Right lobe of liver (tissue), 6 donors: Measurements from ENCODE around the gene SPATA21. TPM values are rescaled to one million over a fixed set of nuclear protein-coding genes. Genes with fewer than 3 reads are reported as not detected.

Experiments
- ATAC-seq, 4 donors: fragments of 200-7000 bp; cut with Tn5 transposase; one replicate each; pipeline ENCODE4 v1.9.1; 2020; ENCODE audit warnings: mild to moderate bottlenecking in 4 of 4, moderate library complexity in 4 of 4
- DNase-seq, 3 donors: peaks; one replicate each; pipeline ENCODE4 v3.0.0-alpha.2; 2020
- H3K27ac ChIP-seq, 3 donors: fragments of 200-600 bp; one replicate each; pipeline ENCODE4 v1.8.0; 2022
- H3K27me3 ChIP-seq, 2 donors: fragments of 200-600 bp; one replicate each; pipeline ENCODE4 v1.8.0; 2022
- H3K36me3 ChIP-seq, 4 donors: fragments of 200-600 bp; sonication (generic) in 1 of 4; one replicate each; pipeline versions ENCODE4 v1.5.1 to v1.8.0; 2017 to 2022; ENCODE audit warnings: control low read depth in 1 of 4
- H3K4me1 ChIP-seq, 4 donors: fragments of 200-600 bp; sonication (generic) in 1 of 4; one replicate each; pipeline versions ENCODE4 v1.5.1 to v1.8.0; 2017 to 2022; ENCODE audit warnings: control low read depth in 1 of 4
- H3K4me3 ChIP-seq, 3 donors: fragments of 200-600 bp; one replicate each; pipeline ENCODE4 v1.8.0; 2022
- H3K9me3 ChIP-seq, 4 donors: fragments of 200-600 bp; sonication (generic) in 1 of 4; one replicate each; pipeline versions ENCODE4 v1.5.1 to v1.8.0; 2017 to 2022; ENCODE audit warnings: control low read depth in 1 of 4
- POLR2A ChIP-seq: fragments of 450-650 bp; IDR thresholded peaks from one replicate; pipeline ENCODE4 v1.6.1; 2017; ENCODE audit warnings: antibody characterized with exemption, mild to moderate bottlenecking
- WGBS: methylation state at CpG from one replicate; pipeline ENCODE4 v1.1.6; 2018; ENCODE audit warnings: low coverage, low lambda C conversion rate; ENCODE audit not compliant: insufficient coverage; ENCODE audit errors: missing lambda C conversion rate; 5-methylcytosine and 5-hydroxymethylcytosine counted together
- intact Hi-C, 2 donors: fragments of 100-400 bp; cut with DNase I; formaldehyde crosslinking; loops; one replicate each; pipeline versions ENCODE4 v1.11.2 to v1.14.1; 2022
- total RNA-seq, 6 experiments: library from RNA; depleted of rRNA in 2 of 6; stranded (reverse); fragments of >200 nt in 2 of 6; fragmentation: NEBNext Ultra II Directional in 3 of 6; extraction: Animal tissue kit (Norgen Biotek cat#: 25700) in 3 of 6; gene quantifications; one replicate each; pipeline versions ENCODE4 v1.1.0 to v1.2.4, GENCODE V29; 2016 to 2023
- TF ChIP-seq, protein P1 (sequence below), 4 donors: fragments of 200-600 bp in 3 of 4; fragments of 450-650 bp in 1 of 4; IDR thresholded peaks; one replicate each; pipeline versions ENCODE4 v1.5.1 to v1.8.0; 2016 to 2022; ENCODE audit warnings: antibody characterized with exemption in 4 of 4, mild to moderate bottlenecking in 2 of 4
- donor health status: DM: no; HTN: yes; CAD: no.
- donor health status: DM: no; HTN: no; CAD: no.
- donor health status: DM: no; HTN: no; CAD: no.
- donor health status: DM: no; HTN: yes; CAD: no.
- donor health status: DM: no; HTN: yes; CAD: no.

The SPATA21 gene
- total RNA-seq, 6 experiments from 2014 or later = 1.6 to 1.8 TPM; not detected in 4

- Histone ChIP-seq H3K4me3 (no peak overlapping the region), H3K27me3 (no peaks in the 10 kb centered on the region), H3K27ac (no peak overlapping the region), H3K4me1 (no peaks in the 10 kb centered on the region), H3K9me3 (no peaks in the 10 kb centered on the region), H3K36me3 (peaks cover 0 to 68% (median 27%) of the 10 kb centered on the region in 4 donors)
- TF ChIP-seq, protein P1, sequence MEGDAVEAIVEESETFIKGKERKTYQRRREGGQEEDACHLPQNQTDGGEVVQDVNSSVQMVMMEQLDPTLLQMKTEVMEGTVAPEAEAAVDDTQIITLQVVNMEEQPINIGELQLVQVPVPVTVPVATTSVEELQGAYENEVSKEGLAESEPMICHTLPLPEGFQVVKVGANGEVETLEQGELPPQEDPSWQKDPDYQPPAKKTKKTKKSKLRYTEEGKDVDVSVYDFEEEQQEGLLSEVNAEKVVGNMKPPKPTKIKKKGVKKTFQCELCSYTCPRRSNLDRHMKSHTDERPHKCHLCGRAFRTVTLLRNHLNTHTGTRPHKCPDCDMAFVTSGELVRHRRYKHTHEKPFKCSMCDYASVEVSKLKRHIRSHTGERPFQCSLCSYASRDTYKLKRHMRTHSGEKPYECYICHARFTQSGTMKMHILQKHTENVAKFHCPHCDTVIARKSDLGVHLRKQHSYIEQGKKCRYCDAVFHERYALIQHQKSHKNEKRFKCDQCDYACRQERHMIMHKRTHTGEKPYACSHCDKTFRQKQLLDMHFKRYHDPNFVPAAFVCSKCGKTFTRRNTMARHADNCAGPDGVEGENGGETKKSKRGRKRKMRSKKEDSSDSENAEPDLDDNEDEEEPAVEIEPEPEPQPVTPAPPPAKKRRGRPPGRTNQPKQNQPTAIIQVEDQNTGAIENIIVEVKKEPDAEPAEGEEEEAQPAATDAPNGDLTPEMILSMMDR (IDR thresholded peaks at IDR 0.05) = no peak
- TF ChIP-seq POLR2A = no peak
- WGBS = 100% methylated on average over 3 of the region's 5 CpGs
- ATAC-seq (no peak), DNase-seq (no peak)
- intact Hi-C loops = no loop called here
These were observed 12.4 kb upstream of the SPATA21 start for GRCh38 chr1:16449666-16450065.

DNA sequence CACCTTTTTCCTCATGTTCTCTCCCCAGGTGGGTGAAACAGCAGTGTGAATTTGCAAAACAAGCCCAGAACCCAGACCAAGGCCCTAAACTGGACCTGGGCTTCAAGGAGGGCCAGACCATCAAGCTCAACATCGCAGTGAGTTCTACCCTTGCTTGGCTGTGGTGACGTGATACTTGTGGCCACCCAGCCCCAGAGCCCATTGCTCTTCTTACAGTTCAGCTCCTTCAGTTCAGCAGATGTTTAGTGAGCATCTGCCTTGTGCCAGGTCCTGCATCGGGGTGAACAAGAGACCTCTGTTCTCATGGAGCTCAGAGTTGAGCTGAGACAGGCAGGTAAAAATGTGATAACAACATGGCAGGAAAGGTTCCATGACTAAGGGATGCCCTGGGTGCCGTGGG, 11.8 kb upstream of the SPATA21 start:
- no peaks in the 10 kb centered on the region for H3K9me3 ChIP-seq
- ATAC-seq = no peak
- intact Hi-C loops = no loop called here
- H3K4me3 ChIP-seq = no peak overlapping the region
- H3K27me3 ChIP-seq = no peaks in the 10 kb centered on the region
- no peak overlapping the region for H3K27ac ChIP-seq
- 100% methylated on average over 4 of the region's 4 CpGs for WGBS
- H3K4me1 ChIP-seq = no peaks in the 10 kb centered on the region
- peaks cover 0 to 69% (median 28%) of the 10 kb centered on the region in 4 donors for H3K36me3 ChIP-seq
- DNase-seq = no peak
- TF ChIP-seq POLR2A = no peak
- TF ChIP-seq, protein P1 (IDR thresholded peaks at IDR 0.05) = no peak

GRCh38 chr1:16447641-16448040, 10.4 kb upstream of the SPATA21 start:
- no peaks in the 10 kb centered on the region for H3K27me3 ChIP-seq
- H3K27ac ChIP-seq = no peak overlapping the region
- no peak for TF ChIP-seq POLR2A
- TF ChIP-seq, protein P1 (IDR thresholded peaks at IDR 0.05) = no peak
- 88% methylated on average over 8 of the region's 9 CpGs for WGBS
- DNase-seq = no peak
- no peaks in the 10 kb centered on the region for H3K4me1 ChIP-seq
- no peak overlapping the region for H3K4me3 ChIP-seq
- H3K36me3 ChIP-seq = peaks cover 0 to 62% (median 21%) of the 10 kb centered on the region in 4 donors
- intact Hi-C loops = no loop called here
- no peaks in the 10 kb centered on the region for H3K9me3 ChIP-seq
- no peak for ATAC-seq

GRCh38 chr1:16446116-16446515, 8.9 kb upstream of the SPATA21 start:
- 94% methylated on average over 8 of the region's 10 CpGs for WGBS
- H3K36me3 ChIP-seq = peaks cover 0 to 47% (median 16%) of the 10 kb centered on the region in 4 donors
- TF ChIP-seq POLR2A = no peak
- TF ChIP-seq, protein P1 (IDR thresholded peaks at IDR 0.05) = no peak
- ATAC-seq = no peak
- intact Hi-C loops = no loop called here
- no peak for DNase-seq
- no peaks in the 10 kb centered on the region for H3K9me3 ChIP-seq
- H3K4me3 ChIP-seq = no peak overlapping the region
- H3K4me1 ChIP-seq = no peaks in the 10 kb centered on the region
- no peaks in the 10 kb centered on the region for H3K27me3 ChIP-seq
- no peak overlapping the region for H3K27ac ChIP-seq

DNA sequence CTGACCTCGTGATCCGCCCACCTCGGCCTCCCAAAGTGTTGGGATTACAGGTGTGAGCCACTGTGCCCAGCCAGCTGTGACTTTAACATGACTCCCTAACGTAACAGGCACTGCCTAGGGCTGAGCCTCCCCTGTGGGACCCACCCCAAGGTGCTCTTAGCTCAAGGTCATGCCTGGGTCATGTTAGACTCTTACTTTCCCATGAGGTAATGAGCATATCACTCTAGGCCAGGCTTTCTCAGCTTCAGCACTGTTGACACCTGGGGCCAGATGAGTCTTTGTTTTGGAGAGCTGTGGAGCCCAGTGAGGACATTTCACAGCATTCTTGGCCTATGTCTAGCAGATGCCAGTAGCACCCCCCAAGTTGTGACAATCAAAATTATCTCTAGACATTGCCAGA, 7.8 kb upstream of the SPATA21 start:
- intact Hi-C loops = no loop called here
- WGBS = 89% methylated on average over 1 of the region's 4 CpGs
- Histone ChIP-seq H3K4me3 (no peak overlapping the region), H3K4me1 (no peaks in the 10 kb centered on the region), H3K9me3 (no peaks in the 10 kb centered on the region), H3K27me3 (no peaks in the 10 kb centered on the region), H3K27ac (no peak overlapping the region), H3K36me3 (peaks cover 0 to 44% (median 13%) of the 10 kb centered on the region in 4 donors)
- no peak for ATAC-seq
- TF ChIP-seq, protein P1 (IDR thresholded peaks at IDR 0.05) = no peak
- no peak for TF ChIP-seq POLR2A
- no peak for DNase-seq
